ENCODE data around the gene SLCO2A1.

The SLCO2A1 gene

DNA sequence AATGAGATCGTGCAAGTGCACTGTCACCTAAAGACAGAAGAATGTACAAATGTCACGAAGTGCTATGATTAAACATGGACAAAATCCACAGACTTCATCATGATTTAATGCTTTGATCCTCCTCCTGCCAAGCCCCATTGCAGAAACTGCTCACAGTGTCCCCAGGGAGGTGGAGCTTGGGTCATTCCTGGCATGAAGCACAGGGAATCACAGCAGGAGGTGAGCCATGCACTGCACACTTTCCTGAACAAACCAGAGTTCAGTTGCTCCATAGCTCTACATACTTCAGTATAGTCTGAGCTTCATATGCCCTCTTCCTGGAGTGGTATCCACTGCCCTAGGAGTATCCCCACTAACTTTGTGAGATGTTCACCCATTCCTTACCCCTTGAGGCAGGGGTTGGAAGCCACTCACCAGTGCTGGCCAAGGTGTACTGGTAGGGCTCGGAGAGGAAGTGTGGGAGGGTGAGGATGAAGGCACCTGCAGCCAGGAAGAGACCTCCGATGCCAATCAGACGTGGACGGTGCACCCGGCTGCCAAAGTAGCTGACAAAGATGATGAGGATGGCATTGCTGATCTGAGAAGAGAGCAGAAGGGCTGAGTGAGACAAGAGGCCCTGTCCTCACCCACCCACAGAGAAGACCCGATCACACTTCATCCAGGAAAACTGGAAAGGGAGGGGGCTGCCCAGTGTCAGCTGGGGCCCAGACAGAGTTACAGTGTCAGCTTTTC lies 56.3 kb downstream of the SLCO2A1 start:
- DNase-seq, result no peak

DNA sequence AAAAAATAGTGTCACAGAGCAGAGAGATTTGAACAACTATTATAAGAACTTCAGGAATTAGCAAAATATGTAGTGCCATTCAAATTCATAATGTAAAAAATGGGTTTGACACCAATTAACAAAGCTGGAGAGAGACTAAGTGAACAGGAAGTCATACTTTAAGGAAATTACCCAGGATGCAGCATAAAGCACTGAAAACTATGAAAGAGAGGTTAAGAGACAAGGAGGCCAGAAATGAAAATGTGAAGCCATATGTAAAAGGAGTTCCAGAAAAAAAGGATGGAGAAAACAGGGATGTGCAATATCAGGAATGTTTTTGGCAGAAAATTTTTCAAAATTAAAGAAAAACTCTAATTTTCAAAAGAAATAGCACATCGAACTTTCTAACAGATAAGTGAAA lies 57.6 kb downstream of the SLCO2A1 start:
- no peak for DNase-seq

DNA sequence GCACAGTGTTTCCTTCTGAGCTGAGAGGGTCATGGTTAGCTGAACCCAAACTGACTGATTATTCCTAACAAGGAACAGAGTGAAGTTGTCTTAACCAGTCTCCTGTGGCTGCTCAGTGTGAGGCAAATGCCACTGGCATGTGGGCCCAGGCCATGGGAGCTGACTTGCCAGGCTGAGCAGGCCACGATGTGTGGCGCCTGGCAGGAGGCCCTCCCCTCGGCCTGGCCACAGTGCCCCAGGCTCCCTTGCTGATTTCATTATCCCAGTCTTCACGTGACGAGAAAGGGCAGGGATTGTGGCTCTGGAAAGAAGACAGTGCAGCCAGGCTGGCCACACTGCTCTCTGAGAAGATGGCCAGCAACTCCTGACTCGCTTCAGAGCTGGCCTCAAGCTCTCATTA lies 58.8 kb downstream of the SLCO2A1 start:
- DNase-seq, result no peak

DNA sequence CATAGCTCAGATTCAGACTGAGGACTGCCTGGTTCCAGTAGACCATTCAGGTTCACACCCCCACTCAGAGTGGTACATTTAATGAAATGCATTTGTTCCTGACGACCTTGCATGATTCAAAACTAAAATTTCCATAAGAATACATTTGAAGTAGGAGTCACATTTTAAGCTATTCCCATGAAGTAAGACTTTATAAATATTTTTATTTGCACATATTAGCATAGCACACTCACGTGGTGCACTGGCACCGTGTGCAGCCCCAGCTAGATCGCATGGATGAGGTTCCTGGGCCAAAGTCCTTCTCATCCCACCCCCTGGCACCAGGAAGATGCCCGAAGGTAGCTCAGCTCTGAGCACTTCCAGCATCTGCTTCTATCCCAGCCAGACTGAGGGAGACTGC lies 59.4 kb downstream of the SLCO2A1 start:
- DNase-seq, result no peak

DNA sequence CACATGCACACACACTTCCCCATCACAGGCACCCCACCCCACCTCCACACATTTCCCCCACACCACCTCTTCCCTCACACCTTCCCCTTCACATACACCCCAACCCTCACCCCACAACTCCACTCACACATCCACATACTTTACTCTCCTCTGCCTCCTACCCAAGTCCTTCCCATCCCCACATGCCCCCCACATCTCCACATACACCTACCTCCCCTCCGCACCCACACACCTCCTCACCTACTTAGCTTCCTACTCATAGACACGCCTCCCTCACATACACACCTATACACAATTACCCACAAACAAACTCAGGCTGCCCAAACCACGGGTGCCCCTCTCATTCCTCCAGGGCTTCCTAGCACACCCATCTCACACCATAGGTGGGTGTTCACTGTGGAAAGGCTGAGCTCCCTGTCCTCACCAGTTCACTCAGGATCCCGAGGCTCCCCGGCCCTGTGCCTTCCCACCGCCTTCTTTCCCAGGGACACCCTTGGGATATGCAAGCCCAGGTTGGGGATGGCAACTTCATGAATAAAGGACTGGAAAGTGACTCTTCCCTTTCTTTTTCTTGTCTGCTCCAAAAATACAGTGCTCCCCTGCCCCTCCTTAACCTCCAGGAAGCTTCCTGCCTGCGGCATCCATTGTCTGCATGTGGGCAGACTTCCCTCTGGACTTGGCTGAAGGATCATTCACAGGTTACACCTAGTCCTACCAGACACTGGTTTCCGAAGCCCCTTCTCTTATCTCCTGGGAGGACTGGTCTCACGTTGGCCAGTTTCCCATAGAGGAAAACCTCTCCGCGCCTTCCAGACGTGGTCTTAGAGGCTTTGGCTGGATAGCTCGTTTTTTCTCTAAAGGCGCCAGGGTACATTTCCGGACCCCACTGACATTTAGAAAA lies 61.5 kb downstream of the SLCO2A1 start:
- DNase-seq, result no peak

DNA sequence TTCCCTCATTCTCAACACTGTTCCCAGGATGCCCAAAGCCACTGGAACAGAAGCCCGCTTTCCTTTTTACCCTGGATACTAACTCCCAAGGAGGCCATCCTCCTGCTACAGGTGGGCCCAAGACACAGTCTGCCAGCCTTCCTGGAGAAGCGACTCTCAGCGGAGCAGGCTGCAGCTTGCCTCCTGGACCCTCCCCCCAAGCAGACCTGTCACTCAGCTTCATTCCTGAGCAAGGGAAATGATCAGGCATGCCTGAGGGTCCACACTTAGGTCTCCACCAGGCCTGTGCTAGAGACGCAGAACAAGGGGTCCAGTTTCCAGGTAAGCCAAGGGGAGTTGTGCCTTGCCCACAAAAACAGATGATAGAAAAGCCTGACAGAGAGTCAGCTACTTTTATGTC lies 62.8 kb downstream of the SLCO2A1 start:
- DNase-seq, result no peak

DNA sequence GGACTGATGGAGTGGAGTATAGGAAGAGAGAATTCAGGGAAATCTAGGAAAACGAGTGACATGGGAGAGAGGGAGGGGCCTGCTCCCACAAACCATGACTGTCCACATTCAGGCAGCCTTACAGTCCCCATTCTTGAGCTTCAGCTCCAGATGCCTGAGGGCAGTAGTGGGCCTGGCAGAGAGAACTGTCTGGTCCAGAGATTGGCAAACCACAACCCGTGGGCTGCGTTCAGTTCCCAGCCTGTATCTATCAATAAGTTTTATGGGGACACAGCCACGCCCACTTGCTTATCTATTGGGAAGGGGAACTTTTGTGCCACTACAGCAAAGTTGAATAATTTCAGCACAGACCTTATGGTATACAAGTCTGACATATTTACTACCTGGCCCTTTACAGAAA lies 63.8 kb downstream of the SLCO2A1 start:
- DNase-seq, result no peak

DNA sequence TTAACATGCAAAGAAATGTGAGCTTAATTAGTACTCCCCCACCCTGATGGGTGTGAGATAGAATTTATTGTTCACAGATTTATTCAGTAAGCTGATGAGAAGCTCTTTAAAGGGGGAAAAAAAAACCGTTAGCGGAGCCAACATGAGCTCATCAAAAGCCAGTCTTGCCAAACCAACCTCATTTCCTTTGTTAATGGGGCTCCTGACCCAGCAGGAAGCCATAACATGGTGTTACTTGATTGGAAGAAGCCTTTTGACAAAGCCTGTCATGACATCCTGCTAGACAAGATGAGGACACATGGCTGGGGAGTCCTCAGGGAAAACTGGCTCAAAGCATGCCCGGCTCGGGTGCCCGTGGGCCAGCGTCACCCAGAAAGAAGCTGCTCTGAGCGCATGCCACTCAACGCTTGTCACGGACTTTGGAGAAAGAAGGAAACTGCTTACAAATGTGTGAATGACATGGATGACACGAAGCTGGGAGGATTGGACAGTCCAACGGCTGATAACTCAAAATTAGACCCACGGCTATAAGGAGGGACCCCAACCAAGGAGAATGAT lies 64.6 kb downstream of the SLCO2A1 start:
- DNase-seq, result no peak

DNA sequence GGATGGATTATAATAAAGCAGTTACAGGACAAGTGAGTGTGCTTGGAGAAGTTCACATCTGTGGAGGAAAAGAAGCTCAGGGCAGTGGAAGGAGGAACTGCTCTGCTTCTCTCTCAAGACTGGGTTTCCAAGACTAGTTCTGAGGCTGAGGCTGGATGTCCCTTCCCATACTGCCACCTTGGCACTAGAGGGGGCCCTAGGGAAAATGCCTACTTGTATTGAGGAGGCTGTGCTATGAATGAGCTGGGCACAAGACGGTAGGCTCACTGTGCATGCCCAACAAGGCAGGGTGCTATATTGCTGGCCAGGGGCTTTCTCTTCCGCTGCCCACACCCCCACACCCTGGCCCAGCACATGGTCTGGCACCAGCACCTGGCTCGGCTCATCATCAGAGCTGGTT lies 65.2 kb downstream of the SLCO2A1 start:
- no peak for DNase-seq

DNA sequence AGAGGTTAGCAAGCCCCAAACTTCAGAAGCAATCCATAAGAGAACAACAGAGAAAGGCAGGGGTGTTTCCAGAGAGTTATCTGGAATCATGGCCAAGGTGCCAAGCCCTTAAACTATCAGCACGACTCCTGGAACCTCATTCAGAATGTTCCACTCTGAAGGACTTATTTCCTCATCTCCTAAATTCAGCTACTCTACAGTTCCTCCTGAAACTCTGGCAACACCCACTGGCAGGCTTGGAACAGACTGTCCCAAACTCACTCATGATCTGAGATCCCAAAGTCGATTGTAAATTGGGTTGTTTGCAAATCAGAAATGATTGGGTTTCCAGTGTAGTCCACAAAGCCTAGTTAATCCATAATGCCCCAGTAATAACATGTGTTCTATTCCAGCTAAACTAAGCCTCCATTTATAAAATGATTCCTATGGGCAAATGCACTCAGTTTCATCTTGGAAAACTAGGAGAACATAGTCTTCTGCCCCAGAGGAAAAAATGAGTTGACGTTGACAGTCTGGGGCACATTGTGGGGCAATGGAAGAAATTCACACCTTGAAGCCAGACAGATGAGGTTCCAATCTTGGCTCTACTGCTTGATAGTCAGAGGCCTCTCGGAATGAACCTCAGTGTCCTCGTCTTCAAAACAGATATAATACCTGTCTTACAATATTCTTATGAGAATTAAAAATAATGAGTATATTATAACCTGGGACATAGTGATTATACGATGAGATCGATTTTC lies 65.9 kb downstream of the SLCO2A1 start:
- no peak for DNase-seq

DNA sequence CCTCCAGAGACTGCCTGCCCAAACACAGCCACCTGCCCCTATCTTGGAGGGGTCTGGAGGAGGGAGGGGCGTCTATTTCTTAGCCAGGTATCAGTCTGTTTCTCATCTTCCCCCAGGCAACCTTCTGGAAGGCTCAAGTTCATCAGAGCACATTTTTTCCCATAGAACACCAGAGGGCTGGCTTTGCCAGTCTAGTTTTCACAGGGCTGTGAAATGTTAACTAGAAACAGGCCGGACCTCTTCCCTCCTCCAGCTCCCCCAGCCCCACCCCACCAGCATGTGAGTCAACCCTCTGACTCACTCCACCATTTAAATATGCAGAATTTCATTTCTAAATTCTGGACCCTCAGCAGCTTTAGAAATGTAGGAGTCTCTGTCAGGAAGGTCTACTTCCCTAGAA lies 66.9 kb downstream of the SLCO2A1 start:
- DNase-seq, result no peak

DNA sequence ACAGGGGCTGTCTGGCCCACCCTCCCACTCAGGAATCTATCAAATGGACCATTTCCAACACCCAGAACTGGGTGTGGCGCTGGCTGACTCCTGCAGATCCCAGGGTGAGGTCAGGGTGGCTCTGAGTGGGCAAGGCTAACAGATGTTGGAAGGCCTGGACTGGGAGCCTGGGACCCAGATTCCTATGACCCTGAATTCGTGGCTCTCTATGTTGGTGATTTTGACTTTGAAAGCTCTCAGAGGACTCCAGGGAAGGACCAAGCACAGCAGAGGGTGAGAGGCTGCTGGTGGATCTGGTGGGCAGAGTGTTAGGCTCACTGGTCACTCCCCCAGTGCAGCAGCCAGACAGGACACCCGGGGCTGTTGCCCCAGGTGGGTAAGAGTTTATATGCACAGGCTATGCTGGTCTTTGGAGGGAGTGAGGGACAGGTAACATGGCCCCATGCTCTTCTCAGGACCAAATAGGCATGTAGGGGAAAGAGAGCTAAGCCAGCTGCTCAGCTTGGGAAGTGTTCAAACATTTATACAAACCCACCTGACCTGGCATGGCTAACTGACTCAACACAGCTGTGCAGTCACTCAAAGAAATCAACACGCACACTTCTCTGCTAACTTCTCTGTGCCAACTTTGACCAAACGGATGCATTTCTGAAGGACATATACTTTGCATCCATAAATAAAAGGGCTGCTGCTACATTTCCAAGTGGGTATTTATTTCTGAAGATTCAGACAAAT lies 71.5 kb downstream of the SLCO2A1 start:
- DNase-seq, result no peak

DNA sequence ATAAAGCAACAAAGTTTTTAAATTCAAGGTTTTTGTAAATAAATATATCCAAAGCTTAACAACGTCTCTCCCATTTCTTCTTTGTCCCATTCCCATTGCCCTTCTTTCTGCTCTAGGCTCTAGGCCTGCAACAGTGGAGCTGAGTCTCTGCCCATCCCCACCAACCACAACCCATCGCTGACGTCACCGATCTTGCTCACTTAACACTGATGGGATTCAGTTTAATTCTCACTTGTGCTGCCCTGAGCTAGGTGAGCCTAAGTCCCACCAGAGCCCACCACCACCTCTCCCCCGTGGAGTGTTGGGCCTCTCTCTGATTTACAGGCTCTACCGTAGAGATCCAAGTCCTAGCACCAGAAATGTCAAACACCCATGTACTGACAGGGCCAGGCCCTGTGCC lies 72.7 kb downstream of the SLCO2A1 start:
- DNase-seq, result no peak

DNA sequence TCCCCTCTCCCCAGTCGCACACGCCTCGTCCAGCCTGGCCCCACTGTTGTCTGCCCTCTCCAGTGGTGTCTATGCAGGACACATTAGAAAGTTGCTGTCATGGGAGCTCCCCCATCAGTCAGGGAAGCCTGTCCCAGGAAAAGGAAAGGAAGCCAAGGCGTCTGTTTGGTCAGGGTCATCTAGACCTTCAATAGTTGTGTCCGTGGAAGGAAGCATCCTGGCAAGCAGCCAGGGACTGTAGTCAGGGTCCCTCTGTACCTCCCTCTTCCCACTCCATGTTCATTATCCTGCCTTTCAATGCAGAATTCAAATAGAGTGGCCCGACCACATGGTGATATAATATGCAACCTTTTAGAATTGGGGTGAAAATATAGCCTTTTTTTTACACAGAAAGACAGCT lies 73.4 kb downstream of the SLCO2A1 start:
- no peak for DNase-seq

DNA sequence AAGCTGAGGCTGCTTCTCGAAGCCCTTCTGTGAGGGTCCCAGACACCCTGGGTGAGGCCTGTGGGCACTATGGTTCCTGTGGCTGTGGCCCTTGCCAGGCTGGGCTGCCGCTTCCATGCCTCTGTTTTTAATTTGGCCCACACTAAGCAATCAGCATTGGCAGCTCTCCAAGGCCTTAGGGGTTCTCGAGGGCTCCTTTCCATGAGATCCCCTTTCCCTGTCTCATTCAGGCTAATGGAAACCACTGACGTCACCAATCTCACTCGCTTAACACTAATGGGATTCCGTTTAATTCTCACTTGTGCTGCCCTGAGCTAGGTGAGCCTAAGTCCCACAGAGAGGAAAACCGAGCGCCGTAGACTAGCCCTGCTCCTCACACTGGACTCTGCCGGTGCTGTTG lies 73.8 kb downstream of the SLCO2A1 start:
- DNase-seq, result no peak

DNA sequence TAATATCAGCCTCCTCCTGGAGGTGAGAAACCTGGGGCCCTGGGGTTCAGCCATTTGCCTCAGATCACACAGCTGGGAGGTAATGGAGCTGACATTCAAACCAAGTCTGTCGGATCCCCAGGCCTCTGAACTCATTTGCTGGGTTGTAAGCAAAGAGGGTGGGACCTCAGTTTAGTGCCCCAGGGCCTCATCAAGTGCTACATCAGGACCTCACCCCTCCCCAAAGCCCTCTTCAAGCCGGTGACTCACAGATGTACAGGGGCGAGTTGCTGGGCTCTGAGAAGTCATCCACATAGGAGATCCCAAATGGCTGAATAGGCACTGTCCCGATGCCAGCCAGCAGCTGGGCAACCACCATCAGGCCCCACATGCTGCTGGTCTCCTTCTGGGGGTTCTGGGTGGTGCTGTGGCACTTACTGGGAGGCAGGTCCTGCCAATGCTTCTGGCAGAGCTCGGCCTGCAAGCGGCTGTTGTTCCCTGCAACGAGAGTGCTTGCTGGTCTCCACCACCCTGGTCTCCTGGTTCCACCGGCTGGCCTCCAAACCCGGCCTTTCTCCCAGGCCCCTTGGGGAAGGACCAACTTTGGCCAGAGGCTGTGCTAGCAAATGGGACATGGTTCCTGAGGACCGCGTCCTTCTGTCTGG lies 74.9 kb downstream of the SLCO2A1 start:
- DNase-seq, result no peak

DNA sequence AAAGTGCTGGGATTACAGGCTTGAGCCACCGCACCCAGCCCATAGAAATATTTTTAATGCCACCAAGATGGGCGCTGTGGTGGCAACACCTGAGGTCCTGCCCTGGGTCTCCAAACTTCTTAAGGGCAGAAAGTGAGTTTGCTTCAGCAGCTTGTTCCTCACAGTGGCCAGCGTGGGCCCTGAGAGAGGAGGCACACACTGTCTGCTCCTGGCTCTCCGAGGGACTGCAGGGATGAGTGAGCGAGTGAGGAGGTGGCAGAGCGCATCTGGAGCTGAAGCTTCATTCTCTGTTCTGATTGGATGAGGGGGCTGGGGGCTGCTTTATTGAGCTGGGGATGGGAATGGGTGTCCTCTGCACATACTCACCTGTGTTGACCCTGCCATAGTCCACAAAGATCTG lies 76.4 kb downstream of the SLCO2A1 start:
- DNase-seq, result no peak

DNA sequence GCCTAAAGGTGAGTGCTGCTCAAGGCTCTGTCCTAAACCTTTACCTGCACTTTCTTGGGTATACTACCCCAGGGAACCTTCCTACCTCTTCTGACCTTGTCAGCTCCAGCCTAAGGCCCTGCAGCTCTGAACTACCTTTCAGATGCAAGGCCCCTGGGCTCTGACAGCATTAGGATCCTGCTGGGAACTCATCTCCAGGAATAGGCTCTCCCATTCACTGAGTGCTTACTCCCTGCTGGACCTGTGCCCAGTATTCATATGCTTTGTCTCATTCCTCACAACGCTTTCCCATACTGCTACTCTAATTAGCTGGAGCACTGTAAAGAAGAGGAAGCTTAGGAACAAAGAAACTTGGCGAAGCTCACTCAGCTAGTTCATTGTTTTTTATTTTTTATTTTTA lies 80.3 kb downstream of the SLCO2A1 start:
- no peak for DNase-seq

DNA sequence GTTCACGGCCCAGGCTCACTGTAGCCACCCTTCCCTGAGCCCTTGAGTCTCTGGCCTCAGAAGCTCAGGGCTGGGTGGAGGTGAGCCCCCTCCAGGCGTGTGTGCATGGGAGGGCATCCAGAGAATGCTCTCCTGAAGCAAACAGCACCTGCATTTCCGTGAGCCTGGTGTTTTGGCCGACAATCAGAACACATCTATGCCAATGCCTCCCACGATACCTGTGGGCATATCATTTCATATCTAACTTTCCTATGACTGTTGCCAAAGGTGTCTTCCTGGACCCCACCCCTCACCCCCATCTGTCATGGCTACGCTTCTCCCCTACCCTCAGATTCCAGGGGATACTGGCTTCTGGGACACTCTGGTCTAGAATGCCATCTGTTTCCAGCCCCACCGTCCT lies 80.7 kb downstream of the SLCO2A1 start:
- no peak for DNase-seq

DNA sequence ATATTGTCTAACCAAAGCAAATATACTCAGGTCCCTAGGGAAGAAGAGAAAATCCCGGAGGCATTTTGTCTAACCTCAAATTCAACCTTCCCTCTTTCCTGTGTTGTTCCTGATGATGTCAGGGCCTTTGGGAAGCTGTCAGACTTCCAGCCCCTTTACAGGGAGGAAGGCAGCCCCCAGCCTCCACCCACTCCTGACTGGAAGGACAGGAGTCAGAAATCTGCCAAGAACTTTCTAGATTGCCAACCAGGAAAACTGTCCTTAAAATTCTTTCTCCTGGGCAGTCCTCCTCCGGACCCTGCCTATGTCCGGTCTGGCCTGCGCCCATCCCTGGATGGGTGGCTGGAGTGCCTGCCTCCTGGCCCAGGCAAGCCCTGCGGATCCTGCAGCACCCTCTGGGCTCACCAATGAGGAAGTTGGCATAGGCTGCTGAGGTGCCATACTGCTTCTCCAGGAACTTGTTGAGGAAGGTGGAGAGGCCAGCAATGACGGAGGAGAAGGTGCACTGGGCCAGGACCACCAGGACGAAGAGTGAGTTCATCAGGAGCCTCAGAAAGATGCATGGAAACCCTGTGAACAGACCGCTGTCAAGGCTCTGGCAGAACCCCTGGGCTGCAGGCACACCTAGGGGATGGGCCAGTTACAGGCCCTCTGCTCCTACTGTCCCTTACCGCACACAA lies 81.5 kb downstream of the SLCO2A1 start:
- no peak for DNase-seq

DNA sequence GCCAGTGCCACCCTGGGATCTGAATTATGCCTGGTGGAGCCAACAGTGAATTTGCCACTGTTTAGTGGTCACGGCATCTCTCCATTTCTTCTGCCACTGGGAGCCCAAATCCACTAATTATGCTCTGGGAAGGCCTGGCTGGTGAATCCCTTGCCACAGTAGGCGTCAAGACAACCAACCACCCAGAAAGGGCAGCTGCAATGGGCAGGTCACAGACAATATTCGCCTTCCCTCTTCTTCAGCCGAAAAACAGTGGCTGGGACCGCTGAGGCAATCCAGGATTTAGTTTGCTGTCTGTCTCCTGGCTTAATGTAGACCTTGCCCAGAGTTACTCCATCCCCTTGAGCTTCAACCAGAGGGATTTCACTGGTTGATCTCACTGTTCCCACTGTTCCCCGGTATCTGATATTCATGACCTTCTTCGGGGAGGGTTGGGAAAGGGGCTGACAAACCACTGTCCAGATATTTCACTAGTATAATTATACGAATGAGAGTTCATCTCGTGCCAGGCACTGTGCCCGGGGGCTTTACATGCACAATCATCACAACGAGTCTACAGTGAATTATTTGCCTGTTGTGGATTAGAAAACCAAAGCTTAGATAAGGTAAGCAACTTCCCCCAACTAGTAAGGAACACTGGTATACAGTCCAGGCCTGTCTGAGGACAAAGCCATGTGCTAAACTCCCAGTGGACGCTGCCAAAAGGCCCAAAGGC lies 84.2 kb downstream of the SLCO2A1 start:
- DNase-seq, result no peak
